CD4-positive, alpha-beta T cell (primary cell): ENCODE measurements around the gene HIGD2B. TPM values are rescaled to one million over a fixed set of nuclear protein-coding genes. Genes with fewer than 3 reads are reported as not detected.
"Not testable (repeated sequence)": the region's sequence is repeated elsewhere in the genome, so short reads cannot be mapped to it uniquely, and the experiment has no call there.

Source experiments
- ATAC-seq: fragments of 200-7000 bp; cut with Tn5 transposase; one replicate; pipeline ENCODE4 v1.10.0; 2022; ENCODE audit warnings: mild to moderate bottlenecking; ENCODE audit not compliant: poor library complexity
- CTCF ChIA-PET: fragments of 350-600 bp; sonication (Branson Sonifier 250); formaldehyde crosslinking; loops from one replicate; lab custom pipeline; 2021; ENCODE audit warnings: antibody characterized with exemption, inconsistent platforms; lab: Charles Lee
- POLR2A ChIA-PET: fragments of 350-600 bp; sonication (Branson Sonifier 250); formaldehyde crosslinking; loops from one replicate; lab custom pipeline; 2021; ENCODE audit warnings: antibody characterized with exemption, inconsistent platforms; lab: Charles Lee
- DNase-seq, 14 experiments: peaks; one replicate each; pipeline ENCODE4 v3.0.0-alpha.2; 2013 to 2020; ENCODE audit warnings: mixed read lengths in 2 of 14
- H3K27ac ChIP-seq, 2 donors: one replicate each; pipeline versions ENCODE4 v1.5.1 to v1.7.0; 2013; ENCODE audit warnings: low read length in 2 of 2, low read depth in 1 of 2, mild to moderate bottlenecking in 1 of 2
- H3K27me3 ChIP-seq, 2 experiments: 1 replicate in 1 of 2; 2 replicates in 1 of 2; pipeline versions ENCODE4 v1.6.1 to v1.7.0; 2013; ENCODE audit warnings: low read length in 2 of 2, control low read depth in 1 of 2, mild to moderate bottlenecking in 1 of 2, moderate library complexity in 1 of 2; ENCODE audit not compliant: insufficient read depth in 2 of 2, control insufficient read depth in 1 of 2
- H3K36me3 ChIP-seq: one replicate; pipeline ENCODE4 v1.6.1; 2013; ENCODE audit warnings: low read length, control low read depth; ENCODE audit not compliant: insufficient read depth
- H3K4me1 ChIP-seq: one replicate; pipeline ENCODE4 v1.6.1; 2013; ENCODE audit warnings: low read length, control low read depth; ENCODE audit not compliant: insufficient read depth
- H3K4me3 ChIP-seq: one replicate; pipeline ENCODE4 v1.5.1; 2013; ENCODE audit warnings: mild to moderate bottlenecking, low read length, moderate library complexity
- H3K9me3 ChIP-seq, 2 experiments: 1 replicate in 1 of 2; 2 replicates in 1 of 2; pipeline versions ENCODE4 v1.6.1 to v1.7.0; 2013; ENCODE audit warnings: low read length in 2 of 2, mild to moderate bottlenecking in 2 of 2, control low read depth in 1 of 2, moderate library complexity in 1 of 2; ENCODE audit not compliant: control insufficient read depth in 1 of 2, insufficient read depth in 1 of 2
- H3K27ac Mint-ChIP-seq: one replicate; pipeline ENCODE4 v1.8.0; 2020; ENCODE audit warnings: mixed read lengths
- H3K27me3 Mint-ChIP-seq: one replicate; pipeline ENCODE4 v1.8.0; 2021; ENCODE audit warnings: mixed read lengths
- H3K36me3 Mint-ChIP-seq: one replicate; pipeline ENCODE4 v1.8.0; 2021; ENCODE audit warnings: low read depth, mixed read lengths
- H3K4me1 Mint-ChIP-seq: one replicate; pipeline ENCODE4 v1.8.0; 2021; ENCODE audit warnings: low read depth, mixed read lengths
- H3K4me3 Mint-ChIP-seq: one replicate; pipeline ENCODE4 v1.8.0; 2020; ENCODE audit warnings: mild to moderate bottlenecking, mixed read lengths
- H3K9me3 Mint-ChIP-seq: one replicate; pipeline ENCODE4 v1.8.0; 2020; ENCODE audit warnings: mixed read lengths
- CTCF ChIP-seq: fragments of 200-600 bp; IDR thresholded peaks from one replicate; pipeline ENCODE4 v1.8.0; 2022; ENCODE audit warnings: antibody characterized with exemption, mild to moderate bottlenecking
- intact Hi-C, 2 experiments: fragments of 100-400 bp; cut with DNase I in 1 of 2; cut with micrococcal nuclease in 1 of 2; formaldehyde crosslinking; loops; one replicate each; pipeline versions ENCODE4 v1.15.1 to v1.9.0; 2023 to 2025; cut with DNase I, micrococcal nuclease
- total RNA-seq, 174 experiments: library from RNA in 2 of 174; stranded (reverse) in 2 of 174; gene quantifications; one replicate each; pipeline ENCODE4 v1.2.3 and lab custom pipeline; 2021 to 2026

HIGD2B gene
- total RNA-seq, 2 experiments from 2014 or later: 0.28 TPM; not detected in 1

GRCh38 chr15:72671525-72671924, 14.5 kb downstream of the HIGD2B start:
- CTCF ChIA-PET: interaction anchor here (0.6 to 2.5 kb wide), 13 partner anchors 13 to 399 kb away, joined by 3 to 11 read pairs (median 4); partner anchors contain the start of genes BBS4, HEXA, HIGD2B and PARP6
- POLR2A ChIA-PET: no interaction called here
- Histone ChIP-seq H3K36me3 (no peaks in the 10 kb centered on the region), H3K27ac (no peak overlapping the region), H3K4me3 (no peak overlapping the region), H3K27me3 (peaks cover 0 to 10% of the 10 kb centered on the region in 2 experiments), H3K9me3 (no peaks in the 10 kb centered on the region), H3K4me1 (peaks cover 7% of the 10 kb centered on the region)
- DNase-seq (no peak), ATAC-seq (no peak)
- intact Hi-C loops: loop anchor here in 1 of 2 experiments (10.0 kb wide), 1 partner anchor 67 kb away; no protein-coding TSS in a partner anchor
- Mint-ChIP-seq H3K27ac (no peak overlapping the region), H3K4me1 (peaks cover 6% of the 10 kb centered on the region), H3K4me3 (no peak overlapping the region), H3K36me3 (no peaks in the 10 kb centered on the region), H3K27me3 (peaks cover 15% of the 10 kb centered on the region), H3K9me3 (no peaks in the 10 kb centered on the region)
- TF ChIP-seq CTCF: no peak

GRCh38 chr15:72670656-72671352, 15.2 kb downstream of the HIGD2B start:
- H3K9me3 ChIP-seq: not testable (repeated sequence)

GRCh38 chr15:72669803-72670202, 16.2 kb downstream of the HIGD2B start:
- H3K36me3 Mint-ChIP-seq, H3K4me1 ChIP-seq, H3K27me3 ChIP-seq, POLR2A ChIA-PET, CTCF ChIA-PET, H3K4me3 ChIP-seq, H3K4me1 Mint-ChIP-seq, H3K27ac ChIP-seq, H3K27me3 Mint-ChIP-seq, H3K36me3 ChIP-seq, H3K27ac Mint-ChIP-seq, H3K4me3 Mint-ChIP-seq, H3K9me3 Mint-ChIP-seq, H3K9me3 ChIP-seq, DNase-seq, ATAC-seq: not testable (repeated sequence)
- intact Hi-C loops: loop anchor here in 1 of 2 experiments (10.0 kb wide), 1 partner anchor 65 kb away; no protein-coding TSS in a partner anchor

More at GRCh38 chr15:72670656-72671352, 15.2 kb downstream of the HIGD2B start:
- H3K27me3 Mint-ChIP-seq: peaks cover 11% of the 10 kb centered on the region
- H3K36me3 ChIP-seq, H3K36me3 Mint-ChIP-seq, H3K9me3 Mint-ChIP-seq, H3K4me1 Mint-ChIP-seq, H3K27me3 ChIP-seq, H3K27ac ChIP-seq, H3K27ac Mint-ChIP-seq, H3K4me1 ChIP-seq: not testable (repeated sequence)
- POLR2A ChIA-PET: interaction anchor here (1.0 kb wide), 1 partner anchor 16 kb away, joined by 3 read pairs; the partner anchor contains the start of genes BBS4 and HIGD2B
- peak overlapping the region; percentile 27 for H3K4me3 ChIP-seq
- ATAC-seq: peak; percentile 95
- intact Hi-C loops: loop anchor here in 1 of 2 experiments (10.0 kb wide), 1 partner anchor 66 kb away; no protein-coding TSS in a partner anchor
- H3K4me3 Mint-ChIP-seq: peak overlapping the region; percentile 70
- DNase-seq: peak; percentile 40 to 83 (median 64)
- CTCF ChIA-PET: interaction anchor here (0.6 to 2.5 kb wide), 14 partner anchors 11 to 398 kb away, joined by 3 to 11 read pairs (median 4); partner anchors contain the start of genes BBS4, HEXA, HIGD2B and PARP6
- TF ChIP-seq CTCF: peak; percentile 83

- H3K4me1 ChIP-seq, H3K27me3 ChIP-seq, H3K4me1 Mint-ChIP-seq, ATAC-seq, H3K27ac Mint-ChIP-seq, intact Hi-C loops, H3K27ac ChIP-seq, H3K9me3 Mint-ChIP-seq, CTCF ChIA-PET, H3K36me3 ChIP-seq, POLR2A ChIA-PET, H3K27me3 Mint-ChIP-seq, H3K36me3 Mint-ChIP-seq, DNase-seq, H3K4me3 ChIP-seq, H3K4me3 Mint-ChIP-seq, H3K9me3 ChIP-seq: not testable (repeated sequence)
Observed at GRCh38 chr15:72665706-72666105, 20.3 kb downstream of the HIGD2B start.

GRCh38 chr15:72663931-72664330, 22.1 kb downstream of the HIGD2B start:
- H3K36me3 Mint-ChIP-seq, POLR2A ChIA-PET, H3K27ac Mint-ChIP-seq, H3K4me3 Mint-ChIP-seq, DNase-seq, H3K4me3 ChIP-seq, intact Hi-C loops, ATAC-seq, H3K4me1 ChIP-seq, CTCF ChIA-PET, H3K27me3 ChIP-seq, H3K9me3 ChIP-seq, H3K36me3 ChIP-seq, H3K4me1 Mint-ChIP-seq, H3K9me3 Mint-ChIP-seq, H3K27me3 Mint-ChIP-seq, H3K27ac ChIP-seq: not testable (repeated sequence)
